ENCODE results near the gene GBA2. TPM values are rescaled to one million over a fixed set of nuclear protein-coding genes. Genes with fewer than 3 reads are reported as not detected.
A peak's percentile ranks its signal among the peaks of the same experiment; 100 is the strongest.

The GBA2 gene
- total RNA-seq, 1 donor from 2014 or later, result 53.7 TPM

DNA sequence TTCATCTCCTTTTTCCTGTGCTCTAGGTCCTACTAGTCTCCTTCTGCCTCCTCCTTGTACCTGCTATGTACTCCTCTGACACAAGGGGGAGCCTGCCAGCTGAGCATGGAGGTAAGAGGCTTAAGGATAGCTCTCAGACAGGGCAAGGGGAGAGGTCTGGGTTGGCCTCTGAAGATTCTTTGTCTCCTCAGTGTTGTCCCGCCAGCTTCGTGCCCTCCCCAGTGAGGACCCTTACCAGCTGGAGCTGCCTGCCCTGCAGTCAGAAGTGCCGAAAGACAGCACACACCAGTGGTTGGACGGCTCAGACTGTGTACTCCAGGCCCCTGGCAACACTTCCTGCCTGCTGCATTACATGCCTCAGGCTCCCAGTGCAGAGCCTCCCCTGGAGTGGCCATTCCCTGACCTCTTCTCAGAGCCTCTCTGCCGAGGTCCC is 12.8 kb downstream of the GBA2 start:
- TF ChIP-seq, protein P1, sequence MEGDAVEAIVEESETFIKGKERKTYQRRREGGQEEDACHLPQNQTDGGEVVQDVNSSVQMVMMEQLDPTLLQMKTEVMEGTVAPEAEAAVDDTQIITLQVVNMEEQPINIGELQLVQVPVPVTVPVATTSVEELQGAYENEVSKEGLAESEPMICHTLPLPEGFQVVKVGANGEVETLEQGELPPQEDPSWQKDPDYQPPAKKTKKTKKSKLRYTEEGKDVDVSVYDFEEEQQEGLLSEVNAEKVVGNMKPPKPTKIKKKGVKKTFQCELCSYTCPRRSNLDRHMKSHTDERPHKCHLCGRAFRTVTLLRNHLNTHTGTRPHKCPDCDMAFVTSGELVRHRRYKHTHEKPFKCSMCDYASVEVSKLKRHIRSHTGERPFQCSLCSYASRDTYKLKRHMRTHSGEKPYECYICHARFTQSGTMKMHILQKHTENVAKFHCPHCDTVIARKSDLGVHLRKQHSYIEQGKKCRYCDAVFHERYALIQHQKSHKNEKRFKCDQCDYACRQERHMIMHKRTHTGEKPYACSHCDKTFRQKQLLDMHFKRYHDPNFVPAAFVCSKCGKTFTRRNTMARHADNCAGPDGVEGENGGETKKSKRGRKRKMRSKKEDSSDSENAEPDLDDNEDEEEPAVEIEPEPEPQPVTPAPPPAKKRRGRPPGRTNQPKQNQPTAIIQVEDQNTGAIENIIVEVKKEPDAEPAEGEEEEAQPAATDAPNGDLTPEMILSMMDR (IDR thresholded peaks at IDR 0.05; ENCODE audit: insufficient read depth, low read length, poor library complexity, severe bottlenecking), result peak; percentile 93
- no peak for DNase-seq (ENCODE audit: low read depth)

DNA sequence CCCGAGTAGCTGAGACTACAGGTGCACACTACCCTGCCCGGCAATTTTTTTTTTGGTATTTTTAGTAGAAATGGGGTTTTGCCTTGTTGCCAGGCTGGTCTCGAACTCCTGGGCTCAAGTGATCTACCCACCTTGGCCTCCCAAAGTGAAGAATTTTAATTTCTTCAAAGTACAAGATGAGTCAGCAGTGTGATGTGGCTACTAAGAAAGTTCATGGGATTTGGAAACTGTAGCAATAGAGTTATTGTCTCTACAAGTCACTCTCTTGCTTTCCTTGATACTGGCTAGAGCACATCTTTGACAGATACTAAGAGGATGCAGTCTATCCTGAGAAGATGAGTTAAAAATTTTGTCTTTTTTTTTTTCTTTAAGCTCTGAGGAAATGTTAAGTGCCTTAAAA is 14.9 kb downstream of the GBA2 start:
- Histone ChIP-seq H3K27me3 (ENCODE audit: control insufficient read depth, insufficient read depth, low read length) (no peaks in the 10 kb centered on the region), H3K4me3 (ENCODE audit: low read depth, low read length) (no peak overlapping the region), H3K36me3 (ENCODE audit: control insufficient read depth, insufficient read depth, low read length) (peaks cover 5% of the 10 kb centered on the region)
- DNase-seq (ENCODE audit: low read depth), result no peak
- TF ChIP-seq, protein P1 (IDR thresholded peaks at IDR 0.05; ENCODE audit: insufficient read depth, low read length, poor library complexity, severe bottlenecking), result no peak

More for the DNA sequence above, 12.8 kb downstream of the GBA2 start:
- no peaks in the 10 kb centered on the region for H3K27me3 ChIP-seq (ENCODE audit: control insufficient read depth, insufficient read depth, low read length)
- H3K36me3 ChIP-seq (ENCODE audit: control insufficient read depth, insufficient read depth, low read length), result peaks cover 5% of the 10 kb centered on the region
- H3K4me3 ChIP-seq (ENCODE audit: low read depth, low read length), result no peak overlapping the region

- no peak for DNase-seq (ENCODE audit: low read depth)
- TF ChIP-seq, protein P1 (IDR thresholded peaks at IDR 0.05; ENCODE audit: insufficient read depth, low read length, poor library complexity, severe bottlenecking), result peak; percentile 15
- Histone ChIP-seq H3K4me3 (ENCODE audit: low read depth, low read length) (peak overlapping the region; percentile 93), H3K36me3 (ENCODE audit: control insufficient read depth, insufficient read depth, low read length) (peaks cover 3% of the 10 kb centered on the region), H3K27me3 (ENCODE audit: control insufficient read depth, insufficient read depth, low read length) (no peaks in the 10 kb centered on the region)
Observed at GRCh38 chr9:35732800-35733541, 16.1 kb downstream of the GBA2 start.

- peak; percentile 95 for DNase-seq (ENCODE audit: low read depth)
- Histone ChIP-seq H3K4me3 (ENCODE audit: low read depth, low read length) (peak within 1 kb of the TSS; percentile 93), H3K36me3 (ENCODE audit: control insufficient read depth, insufficient read depth, low read length) (peaks cover 2% of the 10 kb centered on the region), H3K27me3 (ENCODE audit: control insufficient read depth, insufficient read depth, low read length) (no peaks in the 10 kb centered on the region)
- TF ChIP-seq, protein P1 (IDR thresholded peaks at IDR 0.05; ENCODE audit: insufficient read depth, low read length, poor library complexity, severe bottlenecking), result no peak
Observed at GRCh38 chr9:35732185-35732799, 16.7 kb downstream of the GBA2 start, which contains the start of the genes CREB3 and TLN1. Gene CREB3, plus strand, starts transcription at chr9:35732666. Its CDS starts 107 bp downstream, at chr9:35732773. Gene TLN1, minus strand, starts transcription at chr9:35732195. Its CDS starts 6,501 bp downstream, at chr9:35725694.

DNA sequence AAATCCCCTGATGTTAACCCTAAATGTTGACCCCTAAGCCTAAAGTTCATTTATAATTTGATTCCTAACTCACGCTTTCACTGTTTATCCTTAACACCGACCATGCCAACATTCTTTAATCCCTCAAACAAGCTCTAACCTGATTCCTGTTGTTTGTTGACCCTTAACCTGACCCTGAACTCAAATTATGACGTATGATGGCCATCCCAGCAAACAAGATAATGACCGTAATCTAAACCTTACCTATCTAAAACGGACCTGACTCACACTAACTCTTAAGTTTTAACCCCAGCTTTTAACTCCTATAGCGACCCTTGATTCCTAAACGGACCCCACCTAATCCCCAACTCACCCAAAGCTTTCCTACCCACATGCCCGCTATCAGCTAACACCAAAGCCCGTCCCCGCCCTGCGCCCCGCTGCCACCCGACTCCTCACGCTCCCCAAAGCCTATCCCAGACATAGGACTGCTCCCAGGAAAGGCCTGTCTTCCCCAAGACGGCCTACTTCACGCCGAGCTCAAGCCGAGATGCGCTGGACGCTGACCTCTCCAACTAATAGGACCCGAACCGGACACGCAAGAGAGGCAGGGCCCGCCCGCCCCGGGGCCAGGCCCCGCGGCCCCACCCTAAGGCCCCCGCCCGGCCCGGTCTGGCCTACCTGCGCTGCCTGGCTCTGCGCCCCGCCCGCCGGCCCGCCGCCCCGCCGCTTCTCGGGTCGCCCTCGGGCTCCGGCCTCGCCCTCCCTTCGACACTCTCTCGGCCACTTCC is 17.4 kb downstream of the GBA2 start:
- TF ChIP-seq, protein P1 (IDR thresholded peaks at IDR 0.05; ENCODE audit: insufficient read depth, low read length, poor library complexity, severe bottlenecking), result no peak
- H3K27me3 ChIP-seq (ENCODE audit: control insufficient read depth, insufficient read depth, low read length), result no peaks in the 10 kb centered on the region
- peak overlapping the region; percentile 93 for H3K4me3 ChIP-seq (ENCODE audit: low read depth, low read length)
- no peaks in the 10 kb centered on the region for H3K36me3 ChIP-seq (ENCODE audit: control insufficient read depth, insufficient read depth, low read length)
- DNase-seq (ENCODE audit: low read depth), result no peak
